ENCODE results near the gene ICOS.

DNA sequence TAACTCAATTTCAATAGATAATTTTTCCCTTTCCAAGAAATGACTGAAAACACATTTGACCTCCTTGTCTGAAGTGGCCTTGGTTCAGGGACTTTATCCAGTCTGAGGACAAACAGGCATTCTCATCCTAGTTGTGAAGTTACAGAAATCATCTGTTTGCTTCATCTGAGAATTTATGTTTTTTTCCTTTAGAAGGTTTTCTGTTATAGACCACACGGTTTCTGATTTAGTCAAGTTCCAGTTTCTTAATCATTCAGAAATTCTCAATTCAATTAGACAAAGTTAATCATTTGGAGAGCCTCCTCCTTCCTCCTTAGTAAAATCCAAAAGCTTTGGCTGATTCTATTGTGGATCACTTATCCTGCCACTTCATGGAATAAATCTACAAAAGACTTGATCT, 60.9 kb downstream of the ICOS start:
- TF ChIP-seq, protein P1, sequence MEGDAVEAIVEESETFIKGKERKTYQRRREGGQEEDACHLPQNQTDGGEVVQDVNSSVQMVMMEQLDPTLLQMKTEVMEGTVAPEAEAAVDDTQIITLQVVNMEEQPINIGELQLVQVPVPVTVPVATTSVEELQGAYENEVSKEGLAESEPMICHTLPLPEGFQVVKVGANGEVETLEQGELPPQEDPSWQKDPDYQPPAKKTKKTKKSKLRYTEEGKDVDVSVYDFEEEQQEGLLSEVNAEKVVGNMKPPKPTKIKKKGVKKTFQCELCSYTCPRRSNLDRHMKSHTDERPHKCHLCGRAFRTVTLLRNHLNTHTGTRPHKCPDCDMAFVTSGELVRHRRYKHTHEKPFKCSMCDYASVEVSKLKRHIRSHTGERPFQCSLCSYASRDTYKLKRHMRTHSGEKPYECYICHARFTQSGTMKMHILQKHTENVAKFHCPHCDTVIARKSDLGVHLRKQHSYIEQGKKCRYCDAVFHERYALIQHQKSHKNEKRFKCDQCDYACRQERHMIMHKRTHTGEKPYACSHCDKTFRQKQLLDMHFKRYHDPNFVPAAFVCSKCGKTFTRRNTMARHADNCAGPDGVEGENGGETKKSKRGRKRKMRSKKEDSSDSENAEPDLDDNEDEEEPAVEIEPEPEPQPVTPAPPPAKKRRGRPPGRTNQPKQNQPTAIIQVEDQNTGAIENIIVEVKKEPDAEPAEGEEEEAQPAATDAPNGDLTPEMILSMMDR (IDR thresholded peaks at IDR 0.05; ENCODE audit: low read length): no peak
- no peak for TF ChIP-seq EZH2 (IDR thresholded peaks at IDR 0.05; ENCODE audit: borderline replicate concordance, low read length)

Data from OCI-LY1 (cell line).